ENCODE measurements around the gene CCDC200.
"Not testable (repeated sequence)": the region's sequence is repeated elsewhere in the genome, so short reads cannot be mapped to it uniquely, and the experiment has no call there.

Gene CCDC200

GRCh38 chr17:43216762-43217613, 11.4 kb downstream of the CCDC200 start:
- in situ Hi-C loops (cut with HindIII; ENCODE audit: low sequenced_read_pairs): no loop called here

DNA sequence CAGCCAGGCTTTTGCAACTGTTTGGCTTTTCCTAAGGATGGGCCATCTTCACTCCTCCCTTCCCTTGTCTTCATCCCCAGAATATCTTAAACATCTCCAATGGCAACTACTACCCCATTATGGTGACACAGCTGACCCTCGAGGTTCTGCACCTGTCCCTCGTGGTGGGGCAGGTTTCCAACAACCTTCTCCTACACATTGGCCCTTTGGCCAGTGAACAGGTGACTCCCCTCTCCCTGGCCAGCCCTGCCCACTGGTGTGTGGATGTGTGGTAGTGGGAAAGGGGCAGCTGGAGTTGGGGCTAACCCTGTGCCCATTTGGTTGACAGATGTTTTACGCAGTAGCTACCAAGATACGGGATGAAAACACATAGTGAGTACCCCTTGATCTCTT, 12.1 kb downstream of the CCDC200 start:
- in situ Hi-C loops (cut with HindIII; ENCODE audit: low sequenced_read_pairs): no loop called here

DNA sequence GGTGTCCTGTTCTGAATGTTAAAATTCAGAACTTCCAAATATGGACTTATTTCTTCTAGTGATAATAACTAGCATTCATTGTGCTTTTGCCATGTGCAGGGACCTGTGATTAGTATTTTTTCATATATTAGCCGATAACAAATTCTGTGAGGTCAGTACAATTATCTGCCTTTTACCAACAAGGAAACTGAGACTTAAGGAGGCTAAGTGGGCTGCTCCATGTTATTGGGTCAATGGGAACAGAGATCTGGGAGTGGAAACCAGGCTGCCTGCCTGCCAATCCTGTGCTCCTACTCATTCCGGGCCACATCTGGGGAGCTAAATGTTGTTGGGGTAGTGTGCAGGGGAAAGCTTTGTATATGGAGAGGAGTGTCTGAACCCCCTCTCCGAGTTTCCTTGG, 13.1 kb downstream of the CCDC200 start:
- in situ Hi-C loops (cut with HindIII; ENCODE audit: low sequenced_read_pairs): no loop called here

- in situ Hi-C loops (cut with HindIII; ENCODE audit: low sequenced_read_pairs): no loop called here
Observed at GRCh38 chr17:43213545-43213944, 14.9 kb downstream of the CCDC200 start.

DNA sequence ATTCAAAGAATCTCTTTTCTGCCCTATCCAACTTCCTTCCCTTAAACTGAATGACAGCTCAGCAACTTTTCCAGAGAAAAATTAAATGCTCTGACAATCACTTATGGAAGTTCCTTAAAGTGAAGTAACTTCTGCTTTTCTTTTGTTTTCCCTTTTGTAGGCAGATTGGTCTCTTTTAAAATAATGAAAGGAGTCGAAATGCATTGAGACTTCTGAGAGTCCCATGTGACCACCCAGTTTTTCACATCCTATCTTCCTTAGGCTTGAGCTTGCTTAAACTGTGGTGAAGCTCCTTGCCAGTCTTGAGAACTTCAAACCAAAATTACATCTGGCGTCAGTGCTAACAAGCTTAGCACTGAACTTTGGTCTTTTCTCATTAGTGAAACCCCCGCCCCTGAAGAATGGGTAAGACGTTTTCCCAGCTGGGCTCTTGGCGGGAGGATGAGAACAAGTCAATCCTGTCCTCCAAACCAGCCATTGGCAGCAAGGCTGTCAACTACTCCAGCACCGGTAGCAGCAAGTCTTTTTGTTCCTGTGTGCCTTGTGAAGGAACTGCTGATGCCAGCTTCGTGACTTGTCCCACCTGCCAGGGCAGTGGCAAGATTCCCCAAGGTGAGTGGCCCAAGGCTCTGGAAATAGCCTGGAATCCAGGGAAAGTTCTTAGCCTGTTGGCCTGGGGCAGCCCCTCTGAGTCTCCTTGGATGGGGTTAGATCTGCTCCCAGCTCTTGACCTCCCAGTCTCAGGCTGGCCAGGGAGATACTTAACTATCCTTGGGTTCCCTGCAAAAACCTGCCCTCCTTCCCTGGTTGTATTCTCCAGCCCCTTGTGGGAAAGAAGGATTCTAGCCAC, 15.6 kb downstream of the CCDC200 start:
- in situ Hi-C loops (cut with HindIII; ENCODE audit: low sequenced_read_pairs): no loop called here

- in situ Hi-C loops (cut with HindIII; ENCODE audit: low sequenced_read_pairs): no loop called here
Observed at GRCh38 chr17:43211480-43212402, 16.7 kb downstream of the CCDC200 start, which contains the start of gene TMEM106A. Gene TMEM106A (plus strand): TSS chr17:43211875. CDS start chr17:43213042, 1,167 bp downstream.

GRCh38 chr17:43211123-43211479, 17.3 kb downstream of the CCDC200 start:
- in situ Hi-C loops (cut with HindIII; ENCODE audit: low sequenced_read_pairs): no loop called here

DNA sequence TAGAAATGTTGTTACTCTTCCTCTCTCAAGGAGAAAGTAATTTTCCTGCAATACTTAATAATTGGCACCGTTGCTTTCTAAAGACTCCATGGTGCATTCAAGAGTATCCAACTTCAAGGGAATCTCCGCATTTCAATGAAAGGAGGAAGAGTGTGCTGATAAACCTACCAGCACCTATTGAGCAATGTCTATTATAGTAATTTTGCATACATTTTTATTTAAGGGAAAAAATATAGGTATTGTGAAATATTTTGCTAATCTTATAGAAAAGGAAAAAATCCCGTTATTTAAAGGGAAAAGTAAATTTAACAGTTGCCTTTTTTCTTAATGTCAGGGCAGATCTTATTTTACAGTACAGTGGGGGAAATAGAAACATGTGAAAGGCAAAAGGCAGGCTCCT, 17.8 kb downstream of the CCDC200 start:
- in situ Hi-C loops (cut with HindIII; ENCODE audit: low sequenced_read_pairs): no loop called here

DNA sequence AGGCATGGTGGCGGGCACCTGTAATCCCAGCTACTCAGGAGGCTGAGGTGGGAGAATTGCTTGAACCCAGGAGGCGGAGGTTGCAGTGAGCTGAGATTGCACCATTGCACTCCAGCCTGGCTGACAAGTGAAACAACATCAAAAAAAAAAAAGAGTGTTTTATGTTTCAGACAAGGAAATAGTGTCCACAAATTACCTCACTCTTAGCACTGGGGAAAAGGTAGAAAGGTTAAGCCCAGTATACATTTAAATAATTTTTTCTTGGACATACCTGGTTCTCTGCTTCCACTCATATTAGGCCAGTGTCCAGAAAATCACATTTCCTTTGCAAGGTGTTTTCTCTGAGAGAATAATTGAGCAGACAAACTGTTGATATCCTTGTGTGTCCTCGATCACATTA, 25.4 kb downstream of the CCDC200 start:
- in situ Hi-C loops (cut with HindIII; ENCODE audit: low sequenced_read_pairs): not testable (repeated sequence)

DNA sequence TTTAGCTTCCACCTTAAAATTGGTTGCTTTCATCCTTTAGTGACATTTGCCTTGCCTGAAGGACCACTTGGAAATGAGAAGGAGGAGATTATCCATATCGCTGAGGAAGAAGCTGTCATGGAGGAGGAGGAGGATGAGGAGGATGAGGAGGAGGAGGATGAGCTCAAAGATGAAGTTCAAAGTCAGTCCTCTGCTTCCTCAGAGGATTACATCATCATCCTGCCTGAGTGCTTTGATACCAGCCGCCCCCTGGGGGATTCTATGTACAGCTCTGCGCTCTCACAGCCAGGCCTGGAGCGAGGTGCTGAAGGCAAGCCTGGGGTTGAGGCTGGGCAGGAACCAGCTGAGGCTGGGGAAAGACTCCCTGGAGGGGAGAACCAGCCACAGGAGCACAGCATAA, 28.3 kb downstream of the CCDC200 start:
- in situ Hi-C loops (cut with HindIII; ENCODE audit: low sequenced_read_pairs): no loop called here

GRCh38 chr17:43199633-43200032, 28.8 kb downstream of the CCDC200 start:
- in situ Hi-C loops (cut with HindIII; ENCODE audit: low sequenced_read_pairs): no loop called here

DNA sequence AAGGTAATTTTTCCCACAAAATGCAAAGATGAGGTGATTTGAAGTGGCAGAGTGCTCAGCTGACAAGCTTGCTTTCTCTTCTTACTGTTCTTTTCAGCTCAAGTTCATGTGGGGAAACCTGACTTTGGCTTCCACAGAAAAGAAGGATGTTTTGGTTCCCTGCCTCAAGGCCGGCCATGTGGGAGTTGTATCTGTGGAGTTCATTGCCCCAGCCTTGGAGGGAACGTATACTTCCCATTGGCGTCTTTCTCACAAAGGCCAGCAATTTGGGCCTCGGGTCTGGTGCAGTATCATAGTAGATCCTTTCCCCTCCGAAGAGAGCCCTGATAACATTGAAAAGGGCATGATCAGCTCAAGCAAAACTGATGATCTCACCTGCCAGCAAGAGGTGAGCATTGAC, 35.2 kb downstream of the CCDC200 start:
- in situ Hi-C loops (cut with HindIII; ENCODE audit: low sequenced_read_pairs): no loop called here

DNA sequence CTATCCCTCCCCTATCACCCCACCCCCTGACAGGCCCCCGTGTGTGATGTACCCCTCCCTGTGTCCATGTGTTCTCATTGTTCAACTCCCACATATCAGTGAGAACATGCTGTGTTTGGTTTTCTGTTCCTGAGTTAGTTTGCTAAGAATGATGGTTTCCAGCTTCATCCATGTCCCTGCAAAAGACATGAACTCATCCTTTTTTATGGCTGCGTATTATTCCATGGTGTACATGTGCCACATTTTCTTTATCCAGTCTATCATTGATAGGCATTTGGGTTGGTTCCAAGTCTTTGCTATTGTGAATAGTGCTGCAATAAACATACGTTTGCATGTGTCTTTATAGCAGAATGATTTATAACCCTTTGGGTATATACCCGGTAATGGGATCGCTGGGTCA, 41.8 kb downstream of the CCDC200 start:
- in situ Hi-C loops (cut with HindIII; ENCODE audit: low sequenced_read_pairs): not testable (repeated sequence)

GRCh38 chr17:43183921-43184320, 44.5 kb downstream of the CCDC200 start:
- in situ Hi-C loops (cut with HindIII; ENCODE audit: low sequenced_read_pairs): no loop called here

GRCh38 chr17:43176119-43176570, 52.3 kb downstream of the CCDC200 start:
- in situ Hi-C loops (cut with HindIII; ENCODE audit: low sequenced_read_pairs): no loop called here

DNA sequence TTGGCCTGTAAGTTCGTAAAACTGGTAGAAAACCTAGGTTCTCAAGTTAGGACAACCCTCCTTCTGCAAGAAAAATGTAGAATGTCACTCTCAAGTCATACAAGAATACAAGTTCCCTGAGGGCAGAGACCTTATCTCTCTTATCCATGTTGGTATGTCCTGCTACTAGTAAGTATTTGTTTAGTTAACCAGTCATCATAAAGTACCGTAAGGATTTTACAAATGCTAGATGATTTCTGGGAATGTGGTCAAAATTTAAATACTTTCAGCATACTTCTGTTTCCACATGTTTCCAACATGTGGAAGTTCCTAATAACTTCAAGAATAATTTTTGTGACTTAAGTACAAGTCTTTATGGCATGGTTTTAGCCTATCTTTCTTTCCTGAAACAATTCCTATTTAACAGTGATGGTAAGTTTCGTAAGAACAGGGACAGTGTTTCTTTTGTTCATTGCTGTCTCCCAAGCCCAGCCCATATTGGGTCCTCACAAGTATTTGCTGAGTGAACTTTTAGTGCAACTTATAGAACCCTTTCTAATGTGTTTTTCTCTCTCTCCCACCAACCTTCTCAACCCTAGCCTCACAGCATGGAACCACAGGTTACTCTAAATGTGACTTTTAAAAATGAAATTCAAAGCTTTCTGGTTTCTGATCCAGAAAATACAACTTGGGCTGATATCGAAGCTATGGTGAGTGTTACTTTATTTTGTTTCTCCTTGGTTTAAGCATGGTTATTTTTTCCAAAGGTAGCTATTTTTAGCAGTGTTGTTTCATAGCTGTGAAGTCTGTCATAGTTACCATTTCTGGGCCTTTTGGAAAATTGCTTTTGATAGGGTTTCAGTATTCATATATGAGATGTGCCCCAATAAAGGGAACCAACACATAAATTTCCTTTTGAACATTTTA, 53.0 kb downstream of the CCDC200 start:
- in situ Hi-C loops (cut with HindIII; ENCODE audit: low sequenced_read_pairs): no loop called here

DNA sequence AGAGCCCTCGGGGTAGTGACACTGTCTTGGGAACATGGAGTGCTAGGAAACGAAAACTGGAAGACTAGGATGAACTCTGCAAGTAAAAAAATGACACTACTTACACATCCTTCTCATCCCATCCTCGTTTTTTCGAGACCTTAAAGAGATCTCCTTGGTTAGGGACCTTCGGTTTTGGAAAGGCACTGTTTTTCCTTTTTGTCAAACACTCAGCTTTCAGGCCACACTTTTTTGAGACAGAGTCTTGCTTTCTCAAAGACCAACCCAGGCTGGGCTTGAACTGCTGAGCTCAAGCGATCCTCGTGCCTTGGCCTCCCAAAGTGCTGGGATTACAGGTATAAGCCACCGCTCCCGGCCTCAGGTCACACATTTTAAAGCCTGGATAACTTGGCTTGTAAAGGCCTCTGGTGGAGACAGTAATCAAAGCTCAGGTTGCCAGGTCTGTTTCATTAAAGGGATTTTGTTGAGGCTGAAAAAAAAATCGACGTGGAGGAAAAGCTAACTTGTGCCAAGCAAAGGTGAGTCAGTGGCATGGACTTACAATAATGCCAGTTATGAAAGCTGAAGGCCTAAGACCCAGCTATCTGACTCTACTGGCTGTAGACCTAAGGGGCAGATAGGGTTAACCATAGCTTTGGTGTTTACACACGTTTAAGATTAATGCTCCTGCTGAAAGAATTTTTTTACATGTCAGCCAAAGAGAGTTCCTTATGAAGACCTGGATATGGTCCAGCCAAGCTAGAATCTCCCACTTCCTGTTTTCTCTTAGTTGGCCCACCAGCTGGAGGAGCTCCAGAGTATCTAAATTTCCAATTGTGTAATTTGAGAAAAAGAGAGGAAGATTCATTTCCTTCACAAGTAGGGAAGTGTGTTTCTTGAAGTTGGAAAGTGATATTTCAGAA, 56.6 kb downstream of the CCDC200 start:
- in situ Hi-C loops (cut with HindIII; ENCODE audit: low sequenced_read_pairs): no loop called here
